Neural progenitor cell (in vitro differentiated cells): ENCODE results near the gene FAM118A.

Source experiments
- EZH2 ChIP-seq: fragments of 200-600 bp; sonication (generic); IDR thresholded peaks from 2 replicates; pipeline ENCODE4 v1.6.1; 2017; ENCODE audit warnings: antibody characterized with exemption, mild to moderate bottlenecking, moderate library complexity
- TF ChIP-seq, protein P1 (sequence below): fragments of 200-600 bp; sonication (generic); IDR thresholded peaks from 2 replicates; pipeline ENCODE4 v1.5.1; 2017; ENCODE audit warnings: antibody characterized with exemption, mild to moderate bottlenecking

DNA sequence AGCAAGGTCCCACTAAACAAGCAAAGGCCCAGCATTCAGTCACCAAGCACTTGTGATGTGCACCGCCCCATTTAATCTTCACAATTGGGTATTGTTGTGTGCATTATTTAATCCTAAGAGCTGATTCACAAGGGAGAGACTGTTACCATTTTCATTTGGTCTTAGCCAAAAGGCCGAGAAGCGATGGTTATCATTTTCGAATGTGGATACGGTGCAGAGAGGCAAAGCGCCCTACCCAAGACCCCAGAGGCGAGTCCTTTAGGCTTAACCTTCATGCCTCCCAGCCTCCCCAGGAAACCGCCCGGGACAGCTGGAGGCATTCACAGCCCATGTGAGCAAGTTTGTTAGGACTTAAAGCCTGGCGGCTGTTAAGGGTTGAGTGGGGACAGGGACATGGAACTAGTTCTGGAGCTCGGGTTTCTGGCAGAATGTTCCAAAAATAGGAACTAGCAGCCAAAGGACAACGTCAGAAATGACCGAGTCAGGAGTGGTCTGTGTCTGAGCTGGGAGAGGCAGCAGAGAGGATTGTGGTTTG lies 38.0 kb upstream of the FAM118A start:
- TF ChIP-seq, protein P1, sequence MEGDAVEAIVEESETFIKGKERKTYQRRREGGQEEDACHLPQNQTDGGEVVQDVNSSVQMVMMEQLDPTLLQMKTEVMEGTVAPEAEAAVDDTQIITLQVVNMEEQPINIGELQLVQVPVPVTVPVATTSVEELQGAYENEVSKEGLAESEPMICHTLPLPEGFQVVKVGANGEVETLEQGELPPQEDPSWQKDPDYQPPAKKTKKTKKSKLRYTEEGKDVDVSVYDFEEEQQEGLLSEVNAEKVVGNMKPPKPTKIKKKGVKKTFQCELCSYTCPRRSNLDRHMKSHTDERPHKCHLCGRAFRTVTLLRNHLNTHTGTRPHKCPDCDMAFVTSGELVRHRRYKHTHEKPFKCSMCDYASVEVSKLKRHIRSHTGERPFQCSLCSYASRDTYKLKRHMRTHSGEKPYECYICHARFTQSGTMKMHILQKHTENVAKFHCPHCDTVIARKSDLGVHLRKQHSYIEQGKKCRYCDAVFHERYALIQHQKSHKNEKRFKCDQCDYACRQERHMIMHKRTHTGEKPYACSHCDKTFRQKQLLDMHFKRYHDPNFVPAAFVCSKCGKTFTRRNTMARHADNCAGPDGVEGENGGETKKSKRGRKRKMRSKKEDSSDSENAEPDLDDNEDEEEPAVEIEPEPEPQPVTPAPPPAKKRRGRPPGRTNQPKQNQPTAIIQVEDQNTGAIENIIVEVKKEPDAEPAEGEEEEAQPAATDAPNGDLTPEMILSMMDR: no peak
- TF ChIP-seq EZH2: no peak
